ENCODE results near the gene PHF10. TPM values are rescaled to one million over a fixed set of nuclear protein-coding genes. Genes with fewer than 3 reads are reported as not detected.
"Not testable (repeated sequence)": the region's sequence is repeated elsewhere in the genome, so short reads cannot be mapped to it uniquely, and the experiment has no call there.

Gene PHF10
- total RNA-seq: 22.4 TPM

- FAIRE-seq (no peak), DNase-seq (ENCODE audit: low spot score in 2 of 2) (peak; percentile 79 to 86)
Measured at GRCh38 chr6:169724494-169725124, at the start of gene PHF10. PHF10 (minus strand) TSS chr6:169724500; CDS start chr6:169723931, 569 bp downstream.

- FAIRE-seq: no peak
Measured at GRCh38 chr6:169766921-169767736, 42.8 kb upstream of the PHF10 start.

GRCh38 chr6:169766232-169766631 lies 41.9 kb upstream of the PHF10 start:
- FAIRE-seq: no peak
- no peak for DNase-seq (ENCODE audit: low spot score in 2 of 2)

More at GRCh38 chr6:169766921-169767736, 42.8 kb upstream of the PHF10 start:
- no peak for DNase-seq (ENCODE audit: low spot score in 2 of 2)

GRCh38 chr6:169765789-169766188 lies 41.5 kb upstream of the PHF10 start:
- not testable (repeated sequence) for FAIRE-seq; DNase-seq (ENCODE audit: low spot score in 2 of 2)

- DNase-seq (ENCODE audit: low spot score in 2 of 2): no peak
- no peak for FAIRE-seq
Measured at GRCh38 chr6:169763881-169764280, 39.6 kb upstream of the PHF10 start.

- no peak for DNase-seq (ENCODE audit: low spot score in 2 of 2)
- FAIRE-seq: no peak
Measured at GRCh38 chr6:169763308-169763707, 39.0 kb upstream of the PHF10 start.

- FAIRE-seq: no peak
- DNase-seq (ENCODE audit: low spot score in 2 of 2): no peak
Measured at GRCh38 chr6:169755162-169755561, 30.9 kb upstream of the PHF10 start.

- no peak for DNase-seq (ENCODE audit: low spot score in 2 of 2)
- FAIRE-seq: no peak
Measured at GRCh38 chr6:169752074-169752623, 27.8 kb upstream of the PHF10 start.

GRCh38 chr6:169751242-169752073 lies 27.2 kb upstream of the PHF10 start, which contains the start of the genes DYNLT2 and ERMARD:
DYNLT2 (minus strand) TSS chr6:169751572; CDS start chr6:169751458, 114 bp downstream.
ERMARD (plus strand) TSS chr6:169751622; CDS start chr6:169751658, 36 bp downstream.
- DNase-seq (ENCODE audit: low spot score in 2 of 2) (peak; percentile 88 to 91), FAIRE-seq (no peak)

GRCh38 chr6:169746556-169746955 lies 22.3 kb upstream of the PHF10 start:
- DNase-seq (ENCODE audit: low spot score in 2 of 2) (no peak), FAIRE-seq (no peak)

GRCh38 chr6:169745405-169745804 lies 21.1 kb upstream of the PHF10 start:
- no peak for DNase-seq (ENCODE audit: low spot score in 2 of 2)
- FAIRE-seq: no peak

- FAIRE-seq (no peak), DNase-seq (ENCODE audit: low spot score in 2 of 2) (no peak)
Measured at GRCh38 chr6:169741344-169741743, 17.0 kb upstream of the PHF10 start.

GRCh38 chr6:169738976-169739529 lies 14.8 kb upstream of the PHF10 start:
- no peak for DNase-seq (ENCODE audit: low spot score in 2 of 2)
- FAIRE-seq: no peak

- no peak for FAIRE-seq
- DNase-seq (ENCODE audit: low spot score in 2 of 2): no peak
Measured at GRCh38 chr6:169738204-169738975, 14.1 kb upstream of the PHF10 start.

- no peak for FAIRE-seq
- DNase-seq (ENCODE audit: low spot score in 2 of 2): no peak
Measured at GRCh38 chr6:169729961-169730360, 5.7 kb upstream of the PHF10 start.

GRCh38 chr6:169726963-169727362 lies 2.7 kb upstream of the PHF10 start:
- FAIRE-seq: no peak
- DNase-seq (ENCODE audit: low spot score in 2 of 2): no peak

- FAIRE-seq: no peak
- no peak for DNase-seq (ENCODE audit: low spot score in 2 of 2)
Measured at GRCh38 chr6:169726049-169726400, 1.7 kb upstream of the PHF10 start.

GRCh38 chr6:169725125-169726048 lies 1.1 kb upstream of the PHF10 start:
- FAIRE-seq (no peak), DNase-seq (ENCODE audit: low spot score in 2 of 2) (peak; percentile 44 to 65)
